GM23338 (cell line): ENCODE data around the gene GPSM1. TPM values are rescaled to one million over a fixed set of nuclear protein-coding genes. Genes with fewer than 3 reads are reported as not detected.

Experiments used
- ATAC-seq: fragments of 200-7000 bp; cut with Tn5 transposase; 3 replicates; pipeline ENCODE4 v1.9.1; 2020
- DNase-seq: peaks from one replicate; pipeline ENCODE4 v3.0.0-alpha.2; 2015; ENCODE audit warnings: low spot score
- H2AFZ ChIP-seq: fragments of 200-600 bp; sonication (generic); 2 replicates; pipeline ENCODE4 v1.8.0; 2016; ENCODE audit warnings: antibody characterized with exemption, mild to moderate bottlenecking, moderate library complexity
- H3F3A ChIP-seq: fragments of 200-600 bp; sonication (generic); replicated peaks from 2 replicates; pipeline ENCODE4 v1.8.0; 2017; ENCODE audit warnings: antibody characterized with exemption, mixed run types, low read depth
- H3K27ac ChIP-seq: fragments of 200-600 bp; sonication (generic); 2 replicates; pipeline ENCODE4 v1.6.1; 2016; ENCODE audit warnings: low read depth
- H3K27me3 ChIP-seq: fragments of 200-600 bp; sonication (generic); 2 replicates; pipeline ENCODE4 v1.8.0; 2016; ENCODE audit warnings: mild to moderate bottlenecking, mixed run types, moderate library complexity; ENCODE audit not compliant: insufficient read depth
- H3K36me3 ChIP-seq: fragments of 200-600 bp; sonication (generic); 2 replicates; pipeline ENCODE4 v1.8.0; 2016; ENCODE audit warnings: mild to moderate bottlenecking; ENCODE audit not compliant: insufficient read depth
- H3K4me1 ChIP-seq: fragments of 200-600 bp; sonication (generic); 2 replicates; pipeline ENCODE4 v1.8.0; 2016; ENCODE audit warnings: mild to moderate bottlenecking, moderate library complexity; ENCODE audit not compliant: insufficient read depth
- H3K4me2 ChIP-seq: fragments of 200-600 bp; sonication (generic); 2 replicates; pipeline ENCODE4 v1.7.1; 2017; ENCODE audit warnings: mixed run types
- H3K4me3 ChIP-seq: fragments of 200-600 bp; sonication (generic); 2 replicates; pipeline ENCODE4 v1.6.1; 2016; ENCODE audit warnings: mixed run types
- H3K79me2 ChIP-seq: fragments of 200-600 bp; sonication (generic); replicated peaks from 2 replicates; pipeline ENCODE4 v1.8.0; 2017; ENCODE audit warnings: mild to moderate bottlenecking; ENCODE audit not compliant: insufficient read depth
- H3K9me2 ChIP-seq: fragments of 200-600 bp; sonication (generic); 2 replicates; pipeline ENCODE4 v1.8.0; 2017; ENCODE audit not compliant: insufficient read depth
- H4K20me1 ChIP-seq: fragments of 200-600 bp; sonication (generic); replicated peaks from 2 replicates; pipeline ENCODE4 v1.8.0; 2017; ENCODE audit warnings: mild to moderate bottlenecking; ENCODE audit not compliant: insufficient read depth
- H3K27ac Mint-ChIP-seq: 2 replicates; pipeline ENCODE4 v1.8.0; 2020; ENCODE audit warnings: inconsistent platforms, mild to moderate bottlenecking, moderate library complexity, mixed read lengths
- H3K27me3 Mint-ChIP-seq: 3 replicates; pipeline ENCODE4 v1.8.0; 2022; ENCODE audit warnings: low read depth, mild to moderate bottlenecking, moderate library complexity, mixed read lengths, inconsistent platforms; ENCODE audit not compliant: insufficient read depth, poor library complexity
- H3K36me3 Mint-ChIP-seq: 3 replicates; pipeline ENCODE4 v1.8.0; 2021; ENCODE audit warnings: low read depth, mild to moderate bottlenecking, inconsistent platforms, moderate library complexity, mixed read lengths
- H3K4me1 Mint-ChIP-seq: 3 replicates; pipeline ENCODE4 v1.8.0; 2020; ENCODE audit warnings: mild to moderate bottlenecking, inconsistent platforms, mixed read lengths
- H3K4me3 Mint-ChIP-seq: 3 replicates; pipeline ENCODE4 v1.8.0; 2021; ENCODE audit warnings: moderate library complexity, mild to moderate bottlenecking, inconsistent platforms, mixed read lengths
- H3K9me3 Mint-ChIP-seq: 3 replicates; pipeline ENCODE4 v1.8.0; 2020; ENCODE audit warnings: moderate library complexity, mild to moderate bottlenecking, inconsistent platforms, mixed read lengths
- CREB1 ChIP-seq: fragments of 250-450 bp; sonication (Bioruptor Pico); IDR thresholded peaks from 2 replicates; pipeline ENCODE4 v1.5.0; 2020; ENCODE audit warnings: low read depth, mild to moderate bottlenecking, moderate library complexity
- CTCF ChIP-seq, 2 experiments: fragments of 200-600 bp in 1 of 2; sonication (generic) in 1 of 2; conservative IDR thresholded peaks; 2 replicates each; pipeline versions ENCODE4 v1.5.1 to v1.6.1; 2016 to 2017; ENCODE audit warnings: antibody characterized with exemption in 2 of 2, low read depth in 2 of 2, mild to moderate bottlenecking in 2 of 2, moderate library complexity in 1 of 2
- ETS1 ChIP-seq: IDR thresholded peaks from 2 replicates; pipeline ENCODE4 v1.6.1; 2016; ENCODE audit warnings: antibody characterized with exemption
- EZH2phosphoT487 ChIP-seq: fragments of 200-600 bp; sonication (generic); IDR thresholded peaks from one replicate; pipeline ENCODE4 v1.8.1; 2018; ENCODE audit warnings: antibody characterized with exemption; ENCODE audit not compliant: unreplicated experiment
- JUNB ChIP-seq: IDR thresholded peaks from one replicate; pipeline ENCODE4 v1.6.1; 2016; ENCODE audit warnings: antibody characterized with exemption; ENCODE audit not compliant: unreplicated experiment
- NANOG ChIP-seq: IDR thresholded peaks from 2 replicates; pipeline ENCODE4 v1.6.1; 2016; ENCODE audit warnings: antibody characterized with exemption, borderline replicate concordance
- POLR2AphosphoS5 ChIP-seq: IDR thresholded peaks from 2 replicates; pipeline ENCODE4 v1.6.1; 2016; ENCODE audit warnings: antibody characterized with exemption, low read depth
- STAT1 ChIP-seq: IDR thresholded peaks from one replicate; pipeline ENCODE4 v1.6.1; 2016; ENCODE audit warnings: antibody characterized with exemption; ENCODE audit not compliant: unreplicated experiment
- ZNF114 ChIP-seq: fragments of 250-450 bp; sonication (Bioruptor Pico); IDR thresholded peaks from 2 replicates; pipeline ENCODE4 v1.5.0; 2020; ENCODE audit warnings: mild to moderate bottlenecking, moderate library complexity
- ZNF331 ChIP-seq: fragments of 250-450 bp; sonication (Bioruptor Pico); IDR thresholded peaks from 2 replicates; pipeline ENCODE4 v1.5.0; 2020; ENCODE audit warnings: low read depth, mild to moderate bottlenecking, moderate library complexity
- ZNF462 ChIP-seq: fragments of 250-450 bp; sonication (Bioruptor Pico); IDR thresholded peaks from 2 replicates; pipeline ENCODE4 v1.5.0; 2020; ENCODE audit warnings: mild to moderate bottlenecking, moderate library complexity
- polyA plus RNA-seq: library from polyadenylated mRNA; unstranded; fragments of >200 nt; fragmentation: Nextera tagmentation; extraction: Ambion mirVana; gene quantifications from 2 replicates; pipeline ENCODE4 v1.2.1, GENCODE V29; 2016
- total RNA-seq: library from RNA; depleted of rRNA; stranded (reverse); fragments of >200 nt; shearing (Covaris generic); gene quantifications from 2 replicates; pipeline ENCODE4 v1.2.3, GENCODE V29; 2014

The GPSM1 gene
- total and polyA plus RNA-seq, 2 experiments from 2014 or later: 4.8 to 23.2 TPM

- no peak for TF ChIP-seq ETS1
- TF ChIP-seq EZH2phosphoT487: no peak
- no peak for TF ChIP-seq JUNB
- TF ChIP-seq NANOG: no peak
- TF ChIP-seq ZNF114: no peak
- no peak for TF ChIP-seq CREB1 (CRISPR knock-in tag)
- no peak for TF ChIP-seq STAT1
These were observed 67.1 kb downstream of the GPSM1 start (continued) for GRCh38 chr9:136394312-136395019.

- Histone ChIP-seq H3K27me3 (no peaks in the 10 kb centered on the region), H2AFZ (no peak overlapping the region), H3K4me1 (peaks cover 3% of the 10 kb centered on the region; the same call in 1 of the 2 replicates), H3K9me2 (no peaks in the 10 kb centered on the region), H3K36me3 (peaks cover 17% of the 10 kb centered on the region), H4K20me1 (peaks cover 12% of the 10 kb centered on the region), H3K4me2 (no peak overlapping the region), H3K27ac (no peak overlapping the region), H3K79me2 (peaks cover 32% of the 10 kb centered on the region), H3F3A (peaks cover 4% of the 10 kb centered on the region; the same call in 1 of the 2 replicates), H3K4me3 (no peak overlapping the region)
- ATAC-seq (no peak), DNase-seq (no peak)
- H3K27me3 Mint-ChIP-seq: peaks cover 12% of the 10 kb centered on the region
- no peak overlapping the region; the same call in 1 of the 2 replicates for H3K27ac Mint-ChIP-seq
- no peak overlapping the region for H3K4me3 Mint-ChIP-seq
- H3K9me3 Mint-ChIP-seq: no peaks in the 10 kb centered on the region
- H3K4me1 Mint-ChIP-seq: peaks cover 9% of the 10 kb centered on the region
- H3K36me3 Mint-ChIP-seq: peaks cover 66% of the 10 kb centered on the region
- TF ChIP-seq ZNF331 (CRISPR knock-in tag): no peak
- TF ChIP-seq ZNF462: no peak
- TF ChIP-seq POLR2AphosphoS5: no peak
- no peak for TF ChIP-seq STAT1
- no peak for TF ChIP-seq ETS1
- TF ChIP-seq ZNF114: no peak
- no peak for TF ChIP-seq CTCF (conservative IDR thresholded peaks at IDR 0.05; ENCODE audit: low read depth in 2 of 2)
These were observed 67.6 kb downstream of the GPSM1 start for GRCh38 chr9:136395020-136395340.
